Mesenteric fat pad (tissue), 1 donor: ENCODE measurements around the gene RMI2. TPM values are rescaled to one million over a fixed set of nuclear protein-coding genes. Genes with fewer than 3 reads are reported as not detected.

Experiments
- DNase-seq: peaks from one replicate; pipeline ENCODE4 v3.0.0-alpha.2; 2020; ENCODE audit warnings: low spot score
- total RNA-seq: library from RNA; stranded (reverse); fragmentation: NEBNext Ultra II Directional; extraction: Animal tissue kit (Norgen Biotek cat#: 25700); gene quantifications from one replicate; pipeline ENCODE4 v1.2.1, GENCODE V29; 2021
- donor health status: DM: yes; HTN: yes; CAD: no.

Gene RMI2
- total RNA-seq, 1 donor from 2014 or later: 0.45 TPM

GRCh38 chr16:11327277-11328171 lies 17.7 kb upstream of the RMI2 start:
- no peak for DNase-seq

GRCh38 chr16:11328172-11329070 lies 16.8 kb upstream of the RMI2 start:
- DNase-seq: no peak

- DNase-seq: no peak
Observed at GRCh38 chr16:11329071-11329491, 16.2 kb upstream of the RMI2 start.

- DNase-seq: no peak
Observed at GRCh38 chr16:11329891-11330290, 15.4 kb upstream of the RMI2 start.

- no peak for DNase-seq
Observed at GRCh38 chr16:11330526-11331237, 14.6 kb upstream of the RMI2 start.

- DNase-seq: no peak
Observed at GRCh38 chr16:11331967-11332366, 13.3 kb upstream of the RMI2 start.

GRCh38 chr16:11333010-11333409 lies 12.2 kb upstream of the RMI2 start:
- no peak for DNase-seq

GRCh38 chr16:11333702-11334101 lies 11.6 kb upstream of the RMI2 start:
- no peak for DNase-seq

GRCh38 chr16:11334831-11335404 lies 10.3 kb upstream of the RMI2 start:
- DNase-seq: no peak

- no peak for DNase-seq
Observed at GRCh38 chr16:11339075-11339474, 6.2 kb upstream of the RMI2 start.

GRCh38 chr16:11340710-11341109 lies 4.5 kb upstream of the RMI2 start:
- no peak for DNase-seq

- no peak for DNase-seq
Observed at GRCh38 chr16:11341371-11341770, 3.9 kb upstream of the RMI2 start.

- no peak for DNase-seq
Observed at GRCh38 chr16:11342021-11342855, 3.0 kb upstream of the RMI2 start.

- no peak for DNase-seq
Observed at GRCh38 chr16:11346700-11347319, 1.6 kb downstream of the RMI2 start.

GRCh38 chr16:11347831-11348230 lies 2.6 kb downstream of the RMI2 start:
- DNase-seq: no peak

GRCh38 chr16:11348737-11349598 lies 3.7 kb downstream of the RMI2 start:
- DNase-seq: no peak

GRCh38 chr16:11349599-11350276 lies 4.5 kb downstream of the RMI2 start:
- DNase-seq: no peak

- no peak for DNase-seq
Observed at GRCh38 chr16:11350519-11350918, 5.3 kb downstream of the RMI2 start.
